KMS-11 (cell line): ENCODE data around the gene NRXN3.
"Not testable (repeated sequence)": the region's sequence is repeated elsewhere in the genome, so short reads cannot be mapped to it uniquely, and the experiment has no call there.

ENCODE experiments used
- H2AFZ ChIP-seq: fragments of 200-600 bp; sonication (generic); 2 replicates; pipeline ENCODE4 v1.6.1; 2016; ENCODE audit warnings: antibody characterized with exemption, mixed run types, low read depth
- H3K27ac ChIP-seq: fragments of 200-600 bp; sonication (generic); 2 replicates; pipeline ENCODE4 v1.6.1; 2016; ENCODE audit warnings: mild to moderate bottlenecking, mixed run types
- H3K27me3 ChIP-seq: fragments of 200-600 bp; sonication (generic); 2 replicates; pipeline ENCODE4 v1.6.1; 2017; ENCODE audit warnings: mild to moderate bottlenecking, low read depth, mixed run types, moderate library complexity; ENCODE audit not compliant: insufficient read depth
- H3K36me3 ChIP-seq: fragments of 200-600 bp; sonication (generic); 2 replicates; pipeline ENCODE4 v1.6.1; 2017; ENCODE audit warnings: mild to moderate bottlenecking, mixed run types; ENCODE audit not compliant: insufficient read depth
- H3K4me1 ChIP-seq: fragments of 200-600 bp; sonication (generic); 2 replicates; pipeline ENCODE4 v1.6.1; 2016; ENCODE audit warnings: mild to moderate bottlenecking, low read depth, mixed run types; ENCODE audit not compliant: poor library complexity, severe bottlenecking
- H3K4me2 ChIP-seq: fragments of 200-600 bp; sonication (generic); 2 replicates; pipeline ENCODE4 v1.7.0; 2016; ENCODE audit warnings: mild to moderate bottlenecking, mixed run types
- H3K4me3 ChIP-seq: fragments of 200-600 bp; sonication (generic); IDR thresholded peaks from 2 replicates; pipeline ENCODE4 v1.6.1; 2017; ENCODE audit warnings: low read depth, low read length, mixed read lengths; ENCODE audit not compliant: insufficient read depth
- H3K79me2 ChIP-seq: fragments of 200-600 bp; sonication (generic); 2 replicates; pipeline ENCODE4 v1.6.1; 2016; ENCODE audit warnings: low read depth, mixed run types; ENCODE audit not compliant: insufficient read depth
- H3K9ac ChIP-seq: fragments of 200-600 bp; sonication (generic); 2 replicates; pipeline ENCODE4 v1.6.1; 2016; ENCODE audit warnings: mild to moderate bottlenecking, mixed run types
- H4K20me1 ChIP-seq: fragments of 200-600 bp; sonication (generic); 2 replicates; pipeline ENCODE4 v1.6.1; 2016; ENCODE audit warnings: mild to moderate bottlenecking, mixed run types; ENCODE audit not compliant: insufficient read depth
- CTCF ChIP-seq: fragments of 200-600 bp; sonication (generic); conservative IDR thresholded peaks from 2 replicates; pipeline ENCODE4 v1.6.1; 2017; ENCODE audit warnings: low read depth, mild to moderate bottlenecking, antibody characterized with exemption, low read length, moderate library complexity, mixed read lengths

Gene NRXN3

GRCh38 chr14:78425782-78426181, 255.6 kb downstream of the NRXN3 start:
- no peak overlapping the region for H3K27ac ChIP-seq
- no peaks in the 10 kb centered on the region for H3K79me2 ChIP-seq
- H3K36me3 ChIP-seq = no peaks in the 10 kb centered on the region
- no peak overlapping the region for H3K9ac ChIP-seq
- H3K4me1 ChIP-seq = no peaks in the 10 kb centered on the region
- H3K27me3 ChIP-seq = no peaks in the 10 kb centered on the region
- H2AFZ ChIP-seq = no peak overlapping the region
- no peak for TF ChIP-seq CTCF
- H3K4me2 ChIP-seq = no peak overlapping the region
- no peaks in the 10 kb centered on the region for H4K20me1 ChIP-seq
- H3K4me3 ChIP-seq = no peak overlapping the region

- Histone ChIP-seq H3K36me3 (no peaks in the 10 kb centered on the region), H3K4me1 (no peaks in the 10 kb centered on the region), H3K4me3 (no peak overlapping the region), H2AFZ (no peak overlapping the region), H3K9ac (no peak overlapping the region), H3K27ac (no peak overlapping the region), H3K79me2 (no peaks in the 10 kb centered on the region), H3K27me3 (no peaks in the 10 kb centered on the region), H3K4me2 (no peak overlapping the region), H4K20me1 (no peaks in the 10 kb centered on the region)
- TF ChIP-seq CTCF = no peak
These were observed 261.9 kb downstream of the NRXN3 start for GRCh38 chr14:78432046-78432445.

- not testable (repeated sequence) for H3K4me1 ChIP-seq, H3K36me3 ChIP-seq, H2AFZ ChIP-seq, H3K27me3 ChIP-seq, H3K4me3 ChIP-seq, H3K27ac ChIP-seq, H3K4me2 ChIP-seq, H3K9ac ChIP-seq, H3K79me2 ChIP-seq, H4K20me1 ChIP-seq
These were observed 267.3 kb downstream of the NRXN3 start for GRCh38 chr14:78437448-78437847.

- Histone ChIP-seq H3K27ac (no peak overlapping the region), H3K27me3 (no peaks in the 10 kb centered on the region), H3K36me3 (no peaks in the 10 kb centered on the region), H3K4me2 (no peak overlapping the region), H4K20me1 (no peaks in the 10 kb centered on the region), H3K4me3 (no peak overlapping the region), H3K4me1 (no peaks in the 10 kb centered on the region), H3K9ac (no peak overlapping the region), H3K79me2 (no peaks in the 10 kb centered on the region), H2AFZ (no peak overlapping the region)
- TF ChIP-seq CTCF = no peak
These were observed 270.3 kb downstream of the NRXN3 start for GRCh38 chr14:78440356-78440894.

GRCh38 chr14:78443834-78444233, 273.7 kb downstream of the NRXN3 start:
- no peak overlapping the region for H3K27ac ChIP-seq
- TF ChIP-seq CTCF = no peak

More at GRCh38 chr14:78443834-78444233, 273.7 kb downstream of the NRXN3 start:
- no peaks in the 10 kb centered on the region for H4K20me1 ChIP-seq
- no peak overlapping the region for H3K4me3 ChIP-seq
- no peaks in the 10 kb centered on the region for H3K36me3 ChIP-seq
- no peaks in the 10 kb centered on the region for H3K4me1 ChIP-seq
- no peaks in the 10 kb centered on the region for H3K27me3 ChIP-seq
- no peaks in the 10 kb centered on the region for H3K79me2 ChIP-seq
- H3K4me2 ChIP-seq = no peak overlapping the region
- no peak overlapping the region for H3K9ac ChIP-seq
- no peak overlapping the region for H2AFZ ChIP-seq
